GM19328 (cell line): ENCODE data around the gene GREB1.

Experiments used
- ATAC-seq: cut with Tn5 transposase; IDR thresholded peaks from one replicate; pipeline ENCODE4 v1.9.1; 2021; ENCODE audit warnings: mild to moderate bottlenecking, moderate library complexity; ENCODE audit not compliant: unreplicated experiment

The GREB1 gene

GRCh38 chr2:11628675-11629074 lies 94.8 kb downstream of the GREB1 start:
- no peak for ATAC-seq

GRCh38 chr2:11629215-11629614 lies 95.4 kb downstream of the GREB1 start:
- no peak for ATAC-seq

GRCh38 chr2:11629851-11630250 lies 96.0 kb downstream of the GREB1 start:
- ATAC-seq: no peak

GRCh38 chr2:11630855-11631254 lies 97.0 kb downstream of the GREB1 start:
- ATAC-seq: no peak

GRCh38 chr2:11631462-11631861 lies 97.6 kb downstream of the GREB1 start:
- ATAC-seq: no peak

- no peak for ATAC-seq
These were observed 100.2 kb downstream of the GREB1 start for GRCh38 chr2:11633923-11634478.

GRCh38 chr2:11634584-11634983 lies 100.7 kb downstream of the GREB1 start:
- ATAC-seq: no peak

GRCh38 chr2:11635141-11635540 lies 101.3 kb downstream of the GREB1 start:
- ATAC-seq: no peak

GRCh38 chr2:11636593-11637295 lies 102.9 kb downstream of the GREB1 start:
- ATAC-seq: no peak

- ATAC-seq: no peak
These were observed 103.7 kb downstream of the GREB1 start for GRCh38 chr2:11637546-11637945.

- no peak for ATAC-seq
These were observed 105.7 kb downstream of the GREB1 start for GRCh38 chr2:11639503-11639902.

- no peak for ATAC-seq
These were observed 106.3 kb downstream of the GREB1 start for GRCh38 chr2:11640132-11640531.

- no peak for ATAC-seq
These were observed 109.1 kb downstream of the GREB1 start for GRCh38 chr2:11642972-11643371.

- ATAC-seq: no peak
These were observed 110.4 kb downstream of the GREB1 start for GRCh38 chr2:11644293-11644692.

GRCh38 chr2:11646530-11646929 lies 112.7 kb downstream of the GREB1 start:
- ATAC-seq: no peak

GRCh38 chr2:11647834-11648600 lies 114.2 kb downstream of the GREB1 start:
- ATAC-seq: no peak

- no peak for ATAC-seq
These were observed 115.2 kb downstream of the GREB1 start for GRCh38 chr2:11649093-11649492.

GRCh38 chr2:11651856-11652548 lies 118.2 kb downstream of the GREB1 start:
- ATAC-seq: no peak

- no peak for ATAC-seq
These were observed 118.7 kb downstream of the GREB1 start for GRCh38 chr2:11652553-11652952.

GRCh38 chr2:11655495-11655894 lies 121.7 kb downstream of the GREB1 start:
- ATAC-seq: no peak

- ATAC-seq: no peak
These were observed 122.4 kb downstream of the GREB1 start for GRCh38 chr2:11656252-11656651.
